PFSK-1 (cell line): ENCODE measurements around the gene STH.

ENCODE experiments used
- FOXP2 ChIP-seq: optimal IDR thresholded peaks from 2 replicates; pipeline ENCODE3; 2011; ENCODE audit warnings: borderline replicate concordance, control low read depth, inconsistent platforms; ENCODE audit not compliant: insufficient read depth; ENCODE audit errors: extremely low read length, extremely low read depth
- POLR2AphosphoS5 ChIP-seq: IDR thresholded peaks from 2 replicates; pipeline ENCODE4 v1.6.1; 2012; ENCODE audit warnings: low read depth, mild to moderate bottlenecking, control low read depth, low read length, moderate library complexity
- REST ChIP-seq, 2 experiments: IDR thresholded peaks; 2 replicates each; pipeline versions ENCODE4 v1.6.1 to v1.8.0; 2011 to 2012; ENCODE audit warnings: low read depth in 2 of 2, low read length in 2 of 2, control low read depth in 1 of 2, inconsistent platforms in 1 of 2, mild to moderate bottlenecking in 1 of 2, moderate library complexity in 1 of 2; ENCODE audit not compliant: insufficient read depth in 1 of 2
- SIN3A ChIP-seq: IDR thresholded peaks from 2 replicates; pipeline ENCODE4 v1.6.1; 2012; ENCODE audit warnings: mild to moderate bottlenecking, low read length, moderate library complexity, borderline replicate concordance; ENCODE audit not compliant: insufficient read depth
- TAF1 ChIP-seq: IDR thresholded peaks from 2 replicates; pipeline ENCODE4 v1.6.1; 2012; ENCODE audit warnings: low read length, control low read depth, borderline replicate concordance; ENCODE audit not compliant: insufficient read depth

The STH gene

GRCh38 chr17:46028981-46029565 lies 30.0 kb downstream of the STH start:
- no peak for TF ChIP-seq FOXP2
- TF ChIP-seq POLR2AphosphoS5, result no peak
- TF ChIP-seq REST (IDR thresholded peaks at IDR 0.05; ENCODE audit: insufficient read depth in 1 of 2, low read depth in 2 of 2, low read length in 2 of 2), result no peak
- no peak for TF ChIP-seq SIN3A
- TF ChIP-seq TAF1, result no peak

- TF ChIP-seq SIN3A (no peak), REST (IDR thresholded peaks at IDR 0.05; ENCODE audit: insufficient read depth in 1 of 2, low read depth in 2 of 2, low read length in 2 of 2) (no peak), POLR2AphosphoS5 (no peak), TAF1 (no peak), FOXP2 (no peak)
Measured at GRCh38 chr17:46029627-46030026, 30.6 kb downstream of the STH start.

- TF ChIP-seq FOXP2 (no peak), TAF1 (no peak), SIN3A (no peak), REST (IDR thresholded peaks at IDR 0.05; ENCODE audit: insufficient read depth in 1 of 2, low read depth in 2 of 2, low read length in 2 of 2) (no peak)
Measured at GRCh38 chr17:46030752-46031151, 31.7 kb downstream of the STH start.

- TF ChIP-seq POLR2AphosphoS5 (no peak), FOXP2 (no peak), TAF1 (no peak)
Measured at GRCh38 chr17:46031440-46031839, 32.4 kb downstream of the STH start.

GRCh38 chr17:46031920-46032319 lies 32.9 kb downstream of the STH start:
- TF ChIP-seq TAF1, result no peak

GRCh38 chr17:46032909-46033308 lies 33.9 kb downstream of the STH start:
- TF ChIP-seq TAF1, result no peak
- TF ChIP-seq REST (IDR thresholded peaks at IDR 0.05; ENCODE audit: insufficient read depth in 1 of 2, low read depth in 2 of 2, low read length in 2 of 2), result no peak
